DND-41 (cell line): ENCODE measurements around the gene NAV3.

Experiments
- ATAC-seq: fragments of 200-7000 bp; cut with Tn5 transposase; 3 replicates; pipeline ENCODE4 v1.9.1; 2021; ENCODE audit warnings: low read depth; ENCODE audit not compliant: insufficient read depth
- DNase-seq: peaks from one replicate; pipeline ENCODE4 v3.0.0-alpha.2; 2020
- H2AFZ ChIP-seq: 2 replicates; pipeline ENCODE4 v1.6.0; 2012; ENCODE audit warnings: low read depth, low read length
- H3K27ac ChIP-seq: 2 replicates; pipeline ENCODE4 v1.5.1; 2012; ENCODE audit warnings: low read length, inconsistent platforms
- H3K27me3 ChIP-seq: fragments of 200-600 bp; sonication (generic); 2 replicates; pipeline ENCODE4 v1.6.0; 2012; ENCODE audit warnings: low read length, mild to moderate bottlenecking, inconsistent platforms; ENCODE audit not compliant: insufficient read depth, poor library complexity
- H3K36me3 ChIP-seq: 2 replicates; pipeline ENCODE4 v1.5.1; 2012; ENCODE audit warnings: low read length, inconsistent platforms; ENCODE audit not compliant: insufficient read depth
- H3K4me1 ChIP-seq: 2 replicates; pipeline ENCODE4 v1.5.1; 2012; ENCODE audit warnings: mild to moderate bottlenecking, low read length; ENCODE audit not compliant: insufficient read depth
- H3K4me2 ChIP-seq: 2 replicates; pipeline ENCODE4 v1.6.0; 2012; ENCODE audit warnings: mild to moderate bottlenecking, moderate library complexity, low read length, inconsistent platforms; ENCODE audit not compliant: insufficient read depth
- H3K4me3 ChIP-seq, 2 experiments: fragments of 200-600 bp in 1 of 2; shearing (Covaris generic) in 1 of 2; 2 replicates each; pipeline ENCODE4 v1.5.1; 2012 to 2016; ENCODE audit warnings: inconsistent platforms in 2 of 2, low read length in 2 of 2, mild to moderate bottlenecking in 2 of 2, low read depth in 1 of 2, moderate library complexity in 1 of 2
- H3K79me2 ChIP-seq: 2 replicates; pipeline ENCODE4 v1.6.0; 2012; ENCODE audit warnings: low read length, inconsistent platforms; ENCODE audit not compliant: insufficient read depth
- H3K9ac ChIP-seq: 2 replicates; pipeline ENCODE4 v1.6.0; 2012; ENCODE audit warnings: low read depth, mild to moderate bottlenecking, inconsistent platforms, low read length, moderate library complexity
- H3K9me3 ChIP-seq: 2 replicates; pipeline ENCODE4 v1.5.1; 2012; ENCODE audit warnings: low read length, moderate library complexity, mild to moderate bottlenecking, inconsistent platforms; ENCODE audit not compliant: insufficient read depth, severe bottlenecking
- H4K20me1 ChIP-seq: 2 replicates; pipeline ENCODE4 v1.6.0; 2012; ENCODE audit warnings: low read length; ENCODE audit not compliant: insufficient read depth
- EZH2 ChIP-seq: IDR thresholded peaks from 3 replicates; pipeline ENCODE4 v1.6.1; 2012; ENCODE audit warnings: borderline replicate concordance, low read depth, mild to moderate bottlenecking, moderate library complexity, low read length, inconsistent platforms; ENCODE audit not compliant: severe bottlenecking
- TF ChIP-seq, protein P1 (sequence below): IDR thresholded peaks from 2 replicates; pipeline ENCODE4 v1.5.1; 2012; ENCODE audit warnings: borderline replicate concordance, low read length, moderate library complexity, mild to moderate bottlenecking; ENCODE audit not compliant: poor library complexity, severe bottlenecking; ENCODE audit errors: extremely low read depth

Gene NAV3

DNA sequence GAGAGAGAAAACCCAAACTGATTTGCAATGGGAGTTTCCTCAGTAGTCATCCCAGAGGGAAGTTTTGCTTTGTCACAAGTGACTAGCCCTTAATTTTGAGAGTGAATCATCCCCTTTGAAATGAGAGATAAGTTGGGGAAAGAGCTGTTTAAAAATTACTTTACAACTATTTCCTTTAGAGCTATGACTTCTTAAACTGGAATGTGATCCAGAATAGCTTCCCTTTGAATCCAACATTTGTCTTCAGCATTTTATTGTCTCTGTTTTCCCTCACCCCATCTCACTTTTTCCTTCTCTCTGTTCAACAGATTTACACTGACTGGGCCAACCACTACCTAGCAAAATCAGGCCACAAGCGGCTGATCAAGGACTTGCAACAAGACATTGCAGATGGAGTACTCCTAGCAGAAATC lies 109.3 kb downstream of the NAV3 start:
- Histone ChIP-seq H3K79me2 (no peaks in the 10 kb centered on the region), H3K4me3 (no peak overlapping the region), H3K4me2 (no peak overlapping the region), H3K9me3 (no peaks in the 10 kb centered on the region), H3K27me3 (no peaks in the 10 kb centered on the region), H4K20me1 (no peaks in the 10 kb centered on the region), H3K27ac (no peak overlapping the region), H3K36me3 (no peaks in the 10 kb centered on the region), H3K9ac (no peak overlapping the region), H3K4me1 (no peaks in the 10 kb centered on the region), H2AFZ (no peak overlapping the region)
- DNase-seq: no peak
- TF ChIP-seq EZH2: no peak
- TF ChIP-seq, protein P1, sequence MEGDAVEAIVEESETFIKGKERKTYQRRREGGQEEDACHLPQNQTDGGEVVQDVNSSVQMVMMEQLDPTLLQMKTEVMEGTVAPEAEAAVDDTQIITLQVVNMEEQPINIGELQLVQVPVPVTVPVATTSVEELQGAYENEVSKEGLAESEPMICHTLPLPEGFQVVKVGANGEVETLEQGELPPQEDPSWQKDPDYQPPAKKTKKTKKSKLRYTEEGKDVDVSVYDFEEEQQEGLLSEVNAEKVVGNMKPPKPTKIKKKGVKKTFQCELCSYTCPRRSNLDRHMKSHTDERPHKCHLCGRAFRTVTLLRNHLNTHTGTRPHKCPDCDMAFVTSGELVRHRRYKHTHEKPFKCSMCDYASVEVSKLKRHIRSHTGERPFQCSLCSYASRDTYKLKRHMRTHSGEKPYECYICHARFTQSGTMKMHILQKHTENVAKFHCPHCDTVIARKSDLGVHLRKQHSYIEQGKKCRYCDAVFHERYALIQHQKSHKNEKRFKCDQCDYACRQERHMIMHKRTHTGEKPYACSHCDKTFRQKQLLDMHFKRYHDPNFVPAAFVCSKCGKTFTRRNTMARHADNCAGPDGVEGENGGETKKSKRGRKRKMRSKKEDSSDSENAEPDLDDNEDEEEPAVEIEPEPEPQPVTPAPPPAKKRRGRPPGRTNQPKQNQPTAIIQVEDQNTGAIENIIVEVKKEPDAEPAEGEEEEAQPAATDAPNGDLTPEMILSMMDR: no peak
- no peak for ATAC-seq

DNA sequence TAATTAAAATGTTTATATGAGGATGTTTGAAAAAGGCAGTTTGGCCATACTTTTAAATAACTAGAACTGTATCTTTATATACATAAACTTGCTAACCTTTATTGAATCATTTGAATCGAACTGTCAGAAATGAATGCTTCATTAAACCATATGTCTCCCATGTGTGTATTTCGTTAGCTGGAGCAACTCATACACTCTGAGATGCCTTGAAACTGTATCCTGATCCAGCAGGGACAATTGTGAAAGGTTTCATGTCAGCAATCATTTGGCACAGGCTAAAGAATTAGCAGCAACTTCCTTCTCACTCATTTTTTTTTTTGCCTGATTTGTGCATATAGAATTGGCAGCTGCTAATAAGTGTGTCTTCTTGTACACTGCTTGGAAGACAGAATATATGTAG lies 109.9 kb downstream of the NAV3 start:
- H4K20me1 ChIP-seq: no peaks in the 10 kb centered on the region
- H3K4me2 ChIP-seq: no peak overlapping the region
- H3K27ac ChIP-seq: no peak overlapping the region
- no peak overlapping the region for H3K9ac ChIP-seq
- H3K4me1 ChIP-seq: no peaks in the 10 kb centered on the region
- H3K4me3 ChIP-seq: no peak overlapping the region
- no peaks in the 10 kb centered on the region for H3K27me3 ChIP-seq
- H3K9me3 ChIP-seq: no peaks in the 10 kb centered on the region
- no peak for ATAC-seq
- H3K79me2 ChIP-seq: no peaks in the 10 kb centered on the region
- H2AFZ ChIP-seq: no peak overlapping the region
- no peaks in the 10 kb centered on the region for H3K36me3 ChIP-seq
- TF ChIP-seq, protein P1: no peak
- no peak for TF ChIP-seq EZH2
- no peak for DNase-seq

DNA sequence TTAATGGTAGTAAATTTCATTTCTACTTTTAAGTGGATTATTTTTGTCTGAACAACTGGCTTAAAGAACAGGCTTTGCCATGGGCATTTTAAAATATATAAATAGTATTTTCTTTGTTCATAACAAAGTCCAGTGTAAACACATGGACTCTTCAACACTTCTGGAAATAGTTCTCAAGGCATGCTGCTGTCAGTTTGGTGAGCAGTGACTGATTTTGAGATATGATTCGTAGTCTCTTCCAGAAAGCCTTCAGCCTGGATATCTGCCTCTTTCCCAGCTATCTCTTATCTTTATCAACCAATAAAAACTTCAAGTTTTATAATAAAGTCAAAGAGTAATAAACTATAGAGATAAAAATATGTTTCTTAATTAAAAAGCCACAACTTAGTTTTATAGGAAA lies 110.7 kb downstream of the NAV3 start:
- H2AFZ ChIP-seq: no peak overlapping the region
- no peak overlapping the region for H3K4me2 ChIP-seq

More for the DNA sequence above, 110.7 kb downstream of the NAV3 start:
- Histone ChIP-seq H3K4me1 (no peaks in the 10 kb centered on the region), H3K79me2 (no peaks in the 10 kb centered on the region), H3K36me3 (no peaks in the 10 kb centered on the region), H3K27ac (no peak overlapping the region), H3K4me3 (no peak overlapping the region), H3K9me3 (no peaks in the 10 kb centered on the region), H3K9ac (no peak overlapping the region), H3K27me3 (no peaks in the 10 kb centered on the region), H4K20me1 (no peaks in the 10 kb centered on the region)
- TF ChIP-seq, protein P1: no peak
- no peak for TF ChIP-seq EZH2
- ATAC-seq (no peak), DNase-seq (no peak)
